Stomach (tissue), 4 donors: ENCODE measurements around the gene WDR35.

Experiments used
- CTCF ChIP-seq, 7 experiments: fragments of 450-650 bp in 4 of 7; fragments of 200-600 bp in 3 of 7; sonication (generic) in 3 of 7; IDR thresholded peaks; one replicate each; pipeline ENCODE4 v1.5.1; 2016 to 2019; ENCODE audit warnings: antibody characterized with exemption in 7 of 7, control low read depth in 2 of 7, mild to moderate bottlenecking in 1 of 7
- POLR2A ChIP-seq, 4 donors: fragments of 450-650 bp; IDR thresholded peaks; one replicate each; pipeline ENCODE4 v1.6.1; 2016; ENCODE audit warnings: antibody characterized with exemption in 4 of 4, control low read depth in 2 of 4, mild to moderate bottlenecking in 1 of 4, moderate library complexity in 1 of 4

DNA sequence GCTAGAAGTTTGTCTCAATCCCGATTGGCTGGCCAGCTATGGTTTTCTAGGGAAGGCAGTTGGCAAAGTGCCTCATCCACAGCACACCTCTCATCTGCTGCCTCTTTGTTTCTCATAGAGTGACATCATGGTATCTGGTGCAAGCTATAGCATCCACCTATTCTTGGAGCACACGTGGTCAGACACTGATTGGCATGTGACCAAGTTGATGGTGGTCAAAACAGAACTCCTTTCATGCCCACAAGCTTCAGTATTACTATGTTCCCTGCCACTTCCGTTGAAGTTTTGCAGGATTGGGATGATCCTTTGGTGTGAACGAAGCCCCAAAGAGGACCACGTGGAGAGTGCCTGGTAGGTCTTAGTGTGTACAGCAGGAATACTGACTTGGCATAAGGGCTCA, 116.9 kb downstream of the WDR35 start:
- TF ChIP-seq CTCF (IDR thresholded peaks at IDR 0.05) (no peak), POLR2A (IDR thresholded peaks at IDR 0.05) (no peak)
